SK-N-MC (cell line): ENCODE results near the gene RPL10L.

ENCODE experiments used
- EZH2 ChIP-seq: fragments of 200-600 bp; sonication (generic); IDR thresholded peaks from one replicate; pipeline ENCODE4 v1.6.1; 2017; ENCODE audit warnings: antibody characterized with exemption
- FOXP2 ChIP-seq: optimal IDR thresholded peaks from 2 replicates; pipeline ENCODE3; 2011; ENCODE audit warnings: mild to moderate bottlenecking, moderate library complexity; ENCODE audit not compliant: insufficient read depth; ENCODE audit errors: extremely low read length, control extremely low read depth
- POLR2AphosphoS5 ChIP-seq: IDR thresholded peaks from 2 replicates; pipeline ENCODE4 v1.6.1; 2012; ENCODE audit warnings: mild to moderate bottlenecking, low read depth, low read length, borderline replicate concordance

DNA sequence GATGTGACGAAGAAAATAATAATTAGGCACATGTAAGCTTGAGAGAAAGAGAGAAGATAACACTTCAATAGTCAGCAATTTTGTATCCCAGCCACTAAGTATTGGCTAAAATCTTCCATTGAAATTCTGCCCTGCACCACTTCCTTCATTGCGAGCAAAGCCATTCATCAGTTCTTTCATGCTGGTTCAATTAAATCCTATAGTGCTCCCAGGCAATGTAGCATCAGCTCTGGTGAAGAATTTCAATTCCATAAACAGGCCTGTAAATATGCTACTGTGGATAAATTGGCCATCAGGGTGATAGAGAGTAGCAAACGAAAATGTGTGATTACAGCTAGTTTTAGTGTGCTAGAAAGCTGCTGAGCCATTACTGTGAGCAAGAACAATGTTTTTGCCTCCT, 24.7 kb downstream of the RPL10L start:
- TF ChIP-seq POLR2AphosphoS5 (no peak), EZH2 (no peak), FOXP2 (no peak)
